Body of pancreas (tissue), 4 donors: Measurements from ENCODE around the gene LIN37. TPM values are rescaled to one million over a fixed set of nuclear protein-coding genes. Genes with fewer than 3 reads are reported as not detected.

ENCODE experiments used
- ATAC-seq: fragments of 150-250 bp; one replicate; pipeline ENCODE4 v1.9.1; 2016
- DNase-seq, 4 donors: peaks; one replicate each; pipeline ENCODE4 v3.0.0-alpha.2; 2019
- H3K27ac ChIP-seq, 4 donors: fragments of 200-600 bp; sonication (generic); 1 replicate in 3 of 4; 2 replicates in 1 of 4; pipeline versions ENCODE4 v1.5.1 to v1.6.1; 2016 to 2019; ENCODE audit warnings: mild to moderate bottlenecking in 1 of 4, mixed read lengths in 1 of 4, moderate library complexity in 1 of 4
- H3K27me3 ChIP-seq, 2 donors: fragments of 200-600 bp; sonication (generic); one replicate each; pipeline ENCODE4 v1.6.0; 2016; ENCODE audit warnings: mild to moderate bottlenecking in 1 of 2
- H3K36me3 ChIP-seq, 2 donors: fragments of 200-600 bp; sonication (generic); replicated peaks in 1 of 2; 2 replicates each; pipeline ENCODE4 v1.5.1; 2016; ENCODE audit warnings: low read depth in 2 of 2; ENCODE audit not compliant: insufficient read depth in 1 of 2
- H3K4me1 ChIP-seq: fragments of 200-600 bp; sonication (generic); one replicate; pipeline ENCODE4 v1.6.0; 2016
- H3K4me3 ChIP-seq, 2 donors: fragments of 200-600 bp; sonication (generic); 1 replicate in 1 of 2; 2 replicates in 1 of 2; pipeline ENCODE4 v1.5.1; 2016 to 2019
- H3K9me3 ChIP-seq, 3 donors: fragments of 200-600 bp; sonication (generic); 1 replicate in 2 of 3; 2 replicates in 1 of 3; pipeline ENCODE4 v1.5.1; 2016
- POLR2A ChIP-seq, 3 donors: fragments of 450-650 bp; IDR thresholded peaks; one replicate each; pipeline ENCODE4 v1.6.1; 2016; ENCODE audit warnings: antibody characterized with exemption in 3 of 3, mild to moderate bottlenecking in 2 of 3
- WGBS, 2 donors: methylation state at CpG; one replicate each; pipeline ENCODE4 v1.1.5; 2017; 5-methylcytosine and 5-hydroxymethylcytosine counted together
- intact Hi-C: fragments of 100-400 bp; cut with DNase I; formaldehyde crosslinking; loops from one replicate; pipeline ENCODE4 v1.15.1; 2023
- total RNA-seq, 2 donors: library from RNA; depleted of rRNA; stranded (reverse); fragments of >200 nt; gene quantifications; one replicate each; pipeline ENCODE4 v1.1.0, GENCODE V29; 2016
- TF ChIP-seq, protein P1 (sequence below), 7 experiments: fragments of 450-650 bp in 4 of 7; fragments of 200-600 bp in 3 of 7; sonication (generic) in 3 of 7; IDR thresholded peaks; one replicate each; pipeline ENCODE4 v1.5.1; 2016 to 2019; ENCODE audit warnings: antibody characterized with exemption in 7 of 7

Gene LIN37
- total RNA-seq, 2 donors from 2014 or later: 6.7 to 7.6 TPM

- ATAC-seq (no peak), DNase-seq (peak in 1 of 4 donors; percentile 12)
- 90 to 91% methylated on average over 9 to 19 of the region's 20 CpGs for WGBS, 2 donors
- no peak overlapping the region for H3K4me3 ChIP-seq
- intact Hi-C loops: no loop called here
- peaks cover 0 to 7% of the 10 kb centered on the region in 2 donors for H3K36me3 ChIP-seq
- peak overlapping the region in 1 of 4 donors; percentile 2 for H3K27ac ChIP-seq
- H3K9me3 ChIP-seq: no peaks in the 10 kb centered on the region
- TF ChIP-seq POLR2A (IDR thresholded peaks at IDR 0.05): no peak
- TF ChIP-seq, protein P1, sequence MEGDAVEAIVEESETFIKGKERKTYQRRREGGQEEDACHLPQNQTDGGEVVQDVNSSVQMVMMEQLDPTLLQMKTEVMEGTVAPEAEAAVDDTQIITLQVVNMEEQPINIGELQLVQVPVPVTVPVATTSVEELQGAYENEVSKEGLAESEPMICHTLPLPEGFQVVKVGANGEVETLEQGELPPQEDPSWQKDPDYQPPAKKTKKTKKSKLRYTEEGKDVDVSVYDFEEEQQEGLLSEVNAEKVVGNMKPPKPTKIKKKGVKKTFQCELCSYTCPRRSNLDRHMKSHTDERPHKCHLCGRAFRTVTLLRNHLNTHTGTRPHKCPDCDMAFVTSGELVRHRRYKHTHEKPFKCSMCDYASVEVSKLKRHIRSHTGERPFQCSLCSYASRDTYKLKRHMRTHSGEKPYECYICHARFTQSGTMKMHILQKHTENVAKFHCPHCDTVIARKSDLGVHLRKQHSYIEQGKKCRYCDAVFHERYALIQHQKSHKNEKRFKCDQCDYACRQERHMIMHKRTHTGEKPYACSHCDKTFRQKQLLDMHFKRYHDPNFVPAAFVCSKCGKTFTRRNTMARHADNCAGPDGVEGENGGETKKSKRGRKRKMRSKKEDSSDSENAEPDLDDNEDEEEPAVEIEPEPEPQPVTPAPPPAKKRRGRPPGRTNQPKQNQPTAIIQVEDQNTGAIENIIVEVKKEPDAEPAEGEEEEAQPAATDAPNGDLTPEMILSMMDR (IDR thresholded peaks at IDR 0.05): no peak
- H3K27me3 ChIP-seq: no peaks in the 10 kb centered on the region
- peaks cover 34% of the 10 kb centered on the region for H3K4me1 ChIP-seq
Measured at GRCh38 chr19:35753634-35754369, 5.4 kb downstream of the LIN37 start.

DNA sequence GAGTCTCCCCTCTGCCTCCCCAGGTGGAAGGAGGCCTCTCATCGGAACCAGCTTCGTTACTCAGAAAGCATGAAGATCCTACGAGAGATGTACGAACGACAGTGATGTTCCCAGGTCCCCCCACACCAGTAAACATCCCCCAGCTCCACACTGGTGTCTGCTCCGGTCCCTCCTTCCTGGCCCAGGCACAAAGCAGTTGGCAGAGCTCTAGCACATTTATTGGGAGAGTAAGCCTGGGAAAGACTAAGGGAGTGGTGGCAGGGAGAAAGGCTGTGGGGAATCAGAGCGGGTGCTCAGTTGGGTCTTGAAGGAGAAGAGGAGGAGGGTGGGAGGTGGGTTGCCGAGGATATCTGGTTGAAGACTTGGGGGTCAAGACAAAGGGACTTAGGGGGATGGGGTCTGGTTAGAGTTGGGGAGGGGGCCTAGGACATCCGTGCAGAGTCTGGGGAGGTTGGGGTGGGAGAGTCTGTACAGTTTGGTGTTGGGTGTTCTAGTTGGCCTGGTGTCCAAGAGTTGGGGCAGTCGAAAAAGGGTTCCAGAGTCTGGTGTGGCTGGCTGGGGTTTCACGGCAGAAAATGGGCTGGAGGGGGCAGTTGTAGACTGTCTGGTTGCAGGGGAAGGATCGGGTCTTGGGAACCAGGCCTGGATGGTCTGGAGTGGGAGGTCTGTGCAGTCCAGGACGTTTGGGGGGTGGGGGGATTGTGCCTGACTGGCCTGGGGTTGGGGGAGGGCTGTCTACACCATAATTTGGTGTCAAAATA is 6.2 kb downstream of the LIN37 start:
- WGBS, 2 donors: 77 to 84% methylated on average over 13 of the region's 13 CpGs
- peak overlapping the region in 2 of 4 donors; percentile 22 to 56 for H3K27ac ChIP-seq
- no peak for DNase-seq

GRCh38 chr19:35755131-35755549 is 6.8 kb downstream of the LIN37 start:
- Histone ChIP-seq H3K36me3 (peaks cover 0 to 7% of the 10 kb centered on the region in 2 donors), H3K4me1 (peaks cover 30% of the 10 kb centered on the region), H3K9me3 (no peaks in the 10 kb centered on the region), H3K4me3 (no peak overlapping the region), H3K27ac (peak overlapping the region in 3 of 4 donors; percentile 19 to 56 (median 22)), H3K27me3 (no peaks in the 10 kb centered on the region)
- no peak for ATAC-seq
- intact Hi-C loops: no loop called here
- 75 to 83% methylated on average over 17 of the region's 17 CpGs for WGBS, 2 donors
- no peak for TF ChIP-seq POLR2A (IDR thresholded peaks at IDR 0.05)
- TF ChIP-seq, protein P1 (IDR thresholded peaks at IDR 0.05): no peak
- DNase-seq: no peak

More for the DNA sequence above, 6.2 kb downstream of the LIN37 start:
- ATAC-seq: no peak
- H3K27me3 ChIP-seq: no peaks in the 10 kb centered on the region
- TF ChIP-seq, protein P1 (IDR thresholded peaks at IDR 0.05): no peak
- no peak for TF ChIP-seq POLR2A (IDR thresholded peaks at IDR 0.05)
- H3K9me3 ChIP-seq: no peaks in the 10 kb centered on the region
- H3K4me1 ChIP-seq: peaks cover 33% of the 10 kb centered on the region
- no peak overlapping the region for H3K4me3 ChIP-seq
- H3K36me3 ChIP-seq: peaks cover 0 to 7% of the 10 kb centered on the region in 2 donors
- intact Hi-C loops: no loop called here

GRCh38 chr19:35755550-35756376 is 7.4 kb downstream of the LIN37 start:
- TF ChIP-seq POLR2A (IDR thresholded peaks at IDR 0.05): no peak
- TF ChIP-seq, protein P1 (IDR thresholded peaks at IDR 0.05): no peak
- Histone ChIP-seq H3K36me3 (peaks cover 0 to 7% of the 10 kb centered on the region in 2 donors), H3K27ac (peak overlapping the region; percentile 42 to 94 (median 84)), H3K9me3 (no peaks in the 10 kb centered on the region), H3K27me3 (no peaks in the 10 kb centered on the region), H3K4me1 (peaks cover 29% of the 10 kb centered on the region), H3K4me3 (no peak overlapping the region)
- ATAC-seq (no peak), DNase-seq (peak; percentile 42 to 57 (median 55))
- 64 to 83% methylated on average over 53 to 71 of the region's 74 CpGs for WGBS, 2 donors
- intact Hi-C loops: no loop called here
